ENCODE measurements around the gene CCDC63.
"Not testable (repeated sequence)": the region's sequence is repeated elsewhere in the genome, so short reads cannot be mapped to it uniquely, and the experiment has no call there.

CCDC63 gene

GRCh38 chr12:110844551-110845338 lies 2.0 kb upstream of the CCDC63 start:
- no peak for DNase-seq (ENCODE audit: low read depth)

GRCh38 chr12:110845339-110845682 lies 1.5 kb upstream of the CCDC63 start:
- no peak for DNase-seq (ENCODE audit: low read depth)

- no peak for DNase-seq (ENCODE audit: low read depth)
Measured at GRCh38 chr12:110848314-110848923, 1.6 kb downstream of the CCDC63 start.

- no peak for DNase-seq (ENCODE audit: low read depth)
Measured at GRCh38 chr12:110849221-110849620, 2.4 kb downstream of the CCDC63 start.

GRCh38 chr12:110849748-110850403 lies 3.1 kb downstream of the CCDC63 start:
- DNase-seq (ENCODE audit: low read depth): no peak

GRCh38 chr12:110850762-110851161 lies 4.0 kb downstream of the CCDC63 start:
- DNase-seq (ENCODE audit: low read depth): no peak

GRCh38 chr12:110853836-110854235 lies 7.0 kb downstream of the CCDC63 start:
- DNase-seq (ENCODE audit: low read depth): no peak

- DNase-seq (ENCODE audit: low read depth): no peak
Measured at GRCh38 chr12:110856542-110856941, 9.8 kb downstream of the CCDC63 start.

GRCh38 chr12:110857528-110857927 lies 10.7 kb downstream of the CCDC63 start:
- DNase-seq (ENCODE audit: low read depth): no peak

GRCh38 chr12:110857954-110858353 lies 11.2 kb downstream of the CCDC63 start:
- not testable (repeated sequence) for DNase-seq (ENCODE audit: low read depth)

- no peak for DNase-seq (ENCODE audit: low read depth)
Measured at GRCh38 chr12:110858848-110859247, 12.1 kb downstream of the CCDC63 start.

- no peak for DNase-seq (ENCODE audit: low read depth)
Measured at GRCh38 chr12:110860833-110861296, 14.1 kb downstream of the CCDC63 start.

- DNase-seq (ENCODE audit: low read depth): no peak
Measured at GRCh38 chr12:110861729-110862128, 14.9 kb downstream of the CCDC63 start.

- no peak for DNase-seq (ENCODE audit: low read depth)
Measured at GRCh38 chr12:110862329-110862728, 15.5 kb downstream of the CCDC63 start.

GRCh38 chr12:110863161-110863560 lies 16.4 kb downstream of the CCDC63 start:
- no peak for DNase-seq (ENCODE audit: low read depth)

GRCh38 chr12:110865521-110865920 lies 18.7 kb downstream of the CCDC63 start:
- no peak for DNase-seq (ENCODE audit: low read depth)

GRCh38 chr12:110869026-110869425 lies 22.2 kb downstream of the CCDC63 start:
- DNase-seq (ENCODE audit: low read depth): no peak

GRCh38 chr12:110869803-110870202 lies 23.0 kb downstream of the CCDC63 start:
- no peak for DNase-seq (ENCODE audit: low read depth)

- no peak for DNase-seq (ENCODE audit: low read depth)
Measured at GRCh38 chr12:110872100-110872499, 25.3 kb downstream of the CCDC63 start.

- no peak for DNase-seq (ENCODE audit: low read depth)
Measured at GRCh38 chr12:110874351-110874750, 27.6 kb downstream of the CCDC63 start.

- no peak for DNase-seq (ENCODE audit: low read depth)
Measured at GRCh38 chr12:110874781-110875180, 28.0 kb downstream of the CCDC63 start.

- no peak for DNase-seq (ENCODE audit: low read depth)
Measured at GRCh38 chr12:110880651-110881050, 33.9 kb downstream of the CCDC63 start.

- no peak for DNase-seq (ENCODE audit: low read depth)
Measured at GRCh38 chr12:110883251-110883650, 36.5 kb downstream of the CCDC63 start.
